ENCODE measurements around the gene PEPD.
"Not testable (repeated sequence)": the region's sequence is repeated elsewhere in the genome, so short reads cannot be mapped to it uniquely, and the experiment has no call there.

PEPD gene

GRCh38 chr19:33496038-33496895, 25.3 kb downstream of the PEPD start:
- DNase-seq: no peak

GRCh38 chr19:33493401-33494275, 28.0 kb downstream of the PEPD start:
- DNase-seq: no peak

DNA sequence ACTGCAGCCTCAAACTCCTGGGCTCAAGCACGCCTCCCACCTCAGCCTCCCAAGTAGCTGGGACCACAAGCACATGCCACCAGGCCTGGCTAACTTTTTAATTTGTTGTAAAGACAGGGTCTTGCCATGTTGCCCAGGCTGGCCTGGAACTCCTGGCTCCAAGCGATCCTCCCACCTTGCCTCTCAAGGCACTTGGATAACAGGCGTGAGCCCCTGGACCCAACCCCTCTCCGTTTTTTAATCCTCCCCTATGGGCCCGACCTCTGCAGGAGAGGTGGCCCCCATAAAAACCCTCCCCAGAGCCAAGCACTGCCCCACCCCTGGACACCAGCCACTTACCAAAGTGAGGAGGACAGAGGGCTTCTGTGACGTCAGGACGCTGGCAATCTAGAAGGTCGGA, 28.6 kb downstream of the PEPD start:
- DNase-seq: no peak

- no peak for DNase-seq
These were observed 29.5 kb downstream of the PEPD start for GRCh38 chr19:33492090-33492489.

GRCh38 chr19:33490596-33490995, 31.0 kb downstream of the PEPD start:
- DNase-seq: not testable (repeated sequence)

DNA sequence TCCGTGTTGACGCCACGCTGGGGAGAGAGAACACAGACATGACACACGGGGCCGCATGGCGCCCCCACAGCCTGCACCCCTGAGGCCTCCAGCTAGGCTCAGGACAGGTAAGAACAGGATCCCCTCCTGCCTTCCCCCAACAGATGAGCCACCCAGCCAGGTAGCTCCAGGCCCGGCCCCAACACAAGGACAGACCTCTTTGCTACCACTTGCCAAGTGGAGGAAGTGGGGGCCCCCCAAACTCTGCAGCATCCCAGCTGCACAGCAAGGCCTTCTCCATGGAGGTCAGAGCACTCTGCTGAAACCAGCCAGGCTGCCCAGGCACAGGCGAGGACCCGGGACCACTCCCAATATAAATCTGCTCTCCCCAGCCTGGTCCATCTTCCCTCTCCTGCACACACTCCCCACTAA, 31.5 kb downstream of the PEPD start:
- DNase-seq: no peak

DNA sequence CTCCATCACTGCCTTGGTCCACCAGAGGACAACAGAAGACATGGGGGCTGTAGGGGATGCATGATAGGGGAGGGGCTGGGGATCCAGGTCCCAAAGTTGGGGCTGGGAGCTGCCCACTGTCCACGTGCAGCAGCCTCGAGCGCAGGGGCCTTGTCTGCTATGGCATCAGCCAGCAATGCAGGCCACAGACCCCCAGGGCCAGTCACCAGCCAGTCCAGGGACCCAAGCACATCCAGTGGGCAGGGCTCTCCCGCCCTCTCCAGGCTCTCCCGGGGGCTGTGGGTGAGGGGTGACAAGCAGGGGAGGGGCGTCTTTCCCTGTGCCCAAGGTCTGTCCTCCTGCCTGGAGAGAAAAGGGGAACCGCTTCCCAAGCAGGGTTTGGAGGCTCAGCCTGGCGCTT, 32.8 kb downstream of the PEPD start:
- DNase-seq: no peak

- no peak for DNase-seq
These were observed 33.4 kb downstream of the PEPD start for GRCh38 chr19:33487901-33488800.

GRCh38 chr19:33486936-33487811, 34.4 kb downstream of the PEPD start:
- DNase-seq: no peak

GRCh38 chr19:33486407-33486806, 35.2 kb downstream of the PEPD start:
- DNase-seq: no peak

DNA sequence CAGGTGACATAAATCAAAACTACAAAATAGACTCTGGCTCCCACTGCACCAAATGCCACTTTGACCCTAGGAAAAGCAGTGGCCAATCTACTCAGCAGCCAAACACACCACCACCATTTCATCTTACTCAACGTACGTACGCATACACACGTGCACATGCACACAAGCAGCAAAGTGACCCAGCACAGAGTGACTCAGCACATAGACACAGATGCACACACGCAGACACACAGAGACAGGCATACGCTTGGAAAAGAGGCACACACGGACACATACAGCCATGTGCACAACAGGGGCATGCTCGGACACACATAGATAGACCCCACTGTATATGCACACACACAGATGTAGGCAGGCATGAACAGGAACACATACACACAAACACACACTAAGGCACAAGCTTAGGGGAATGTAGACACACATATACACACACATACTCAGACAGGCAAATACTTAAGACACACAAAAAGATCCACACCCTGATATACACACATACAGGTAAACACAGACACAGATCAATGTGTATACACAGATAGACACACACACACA, 37.3 kb downstream of the PEPD start:
- no peak for DNase-seq

DNA sequence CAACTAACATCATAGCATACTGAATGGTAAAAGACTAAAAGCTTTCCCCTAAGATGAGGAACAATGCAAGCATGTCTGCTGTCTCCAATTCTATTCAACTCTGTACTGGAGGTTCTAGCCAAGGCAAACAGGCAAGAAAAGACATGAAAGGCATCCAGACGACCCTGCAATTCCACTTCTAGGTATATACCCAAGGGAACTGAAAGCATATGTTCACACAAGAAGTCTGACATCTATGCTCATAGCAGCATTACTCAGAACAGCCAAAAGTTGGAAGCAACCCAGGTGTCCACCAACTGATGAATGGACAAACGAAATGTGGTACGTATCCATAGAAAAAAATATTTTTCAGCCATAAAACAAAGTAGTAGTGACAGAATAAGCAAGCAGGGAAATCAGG, 39.1 kb downstream of the PEPD start:
- DNase-seq: no peak

DNA sequence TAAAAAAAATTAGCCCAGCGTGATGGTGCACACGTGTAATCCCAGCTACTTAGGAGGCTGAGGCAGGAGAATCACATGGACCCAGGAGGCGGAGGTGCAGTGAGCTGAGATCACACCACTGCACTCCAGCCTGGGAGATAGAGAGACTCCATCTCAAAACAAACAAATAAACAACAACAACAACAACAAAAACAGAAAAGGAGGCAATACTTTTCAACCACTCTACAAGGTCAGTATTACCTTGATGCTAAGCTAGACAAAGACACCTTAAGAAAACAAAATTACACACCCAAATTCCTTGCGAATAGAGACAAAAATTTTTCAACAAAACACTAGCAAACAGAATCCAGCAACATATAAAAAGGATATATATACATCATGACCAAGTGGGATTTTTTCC, 39.7 kb downstream of the PEPD start:
- DNase-seq: no peak

DNA sequence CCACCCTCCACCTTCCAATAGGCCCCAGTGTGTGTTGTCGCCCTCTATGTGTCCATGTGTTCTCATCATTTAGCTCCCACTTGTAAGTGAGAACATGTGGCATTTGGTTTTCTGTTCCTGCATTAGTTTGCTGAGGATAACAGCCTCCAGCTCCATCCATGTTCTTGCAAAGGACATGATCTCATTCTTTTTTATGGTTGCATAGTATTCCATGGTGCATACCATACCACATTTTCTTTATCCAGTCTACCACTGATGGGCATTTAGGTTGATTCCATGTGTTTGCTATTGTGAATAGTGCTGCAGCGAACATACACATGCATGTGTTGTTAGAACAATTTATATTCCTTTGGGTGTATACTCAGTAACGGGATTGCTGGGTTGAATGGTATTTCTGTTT, 42.0 kb downstream of the PEPD start:
- DNase-seq: not testable (repeated sequence)

DNA sequence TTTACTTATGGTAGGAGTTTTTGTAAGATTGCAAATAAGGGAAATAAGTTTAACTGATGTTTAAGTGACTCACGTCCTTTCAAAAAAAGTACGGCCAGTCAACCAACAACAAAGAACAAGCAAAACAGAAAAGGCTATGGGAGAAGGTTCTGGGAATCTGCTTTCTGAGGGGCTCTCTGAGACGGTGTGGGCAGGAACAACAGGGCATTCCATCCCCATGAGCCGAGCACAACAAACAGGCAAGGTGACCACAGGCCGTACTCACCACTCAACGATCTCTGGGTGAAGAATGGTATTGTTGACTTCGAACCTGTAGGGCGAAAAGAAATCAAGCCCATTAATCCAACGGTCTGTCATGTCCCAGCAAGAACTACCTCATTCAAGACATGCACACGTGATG, 43.8 kb downstream of the PEPD start:
- no peak for DNase-seq

DNA sequence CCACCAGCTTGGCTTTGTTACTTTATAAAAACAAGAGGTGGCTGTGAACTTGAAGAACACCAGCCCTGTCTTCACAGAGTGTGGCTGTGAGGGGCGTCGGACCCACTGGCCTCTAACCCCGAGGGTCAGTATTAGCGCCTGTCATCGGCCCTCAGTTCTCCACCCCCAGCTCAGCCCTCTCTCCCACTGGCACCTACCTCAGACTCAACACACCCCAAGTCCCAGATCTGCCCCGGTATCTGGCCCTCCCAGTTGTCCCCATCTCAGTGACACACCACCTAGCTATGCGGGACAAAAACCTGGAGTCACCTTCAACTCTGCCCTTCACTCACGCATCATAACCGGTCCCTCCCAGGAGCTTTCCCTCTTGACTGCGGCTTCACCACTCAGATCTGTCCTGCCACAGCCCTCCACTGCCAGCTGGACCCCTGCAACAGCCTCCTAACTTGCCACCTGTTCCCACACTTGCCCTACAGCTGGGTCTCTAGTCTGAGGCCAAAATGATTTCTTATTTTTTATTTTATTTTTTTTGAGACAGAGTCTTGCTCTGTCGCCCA, 45.4 kb downstream of the PEPD start:
- no peak for DNase-seq

- no peak for DNase-seq
These were observed 47.8 kb downstream of the PEPD start for GRCh38 chr19:33473653-33474305.

- DNase-seq: no peak
These were observed 48.6 kb downstream of the PEPD start for GRCh38 chr19:33472691-33473652.

DNA sequence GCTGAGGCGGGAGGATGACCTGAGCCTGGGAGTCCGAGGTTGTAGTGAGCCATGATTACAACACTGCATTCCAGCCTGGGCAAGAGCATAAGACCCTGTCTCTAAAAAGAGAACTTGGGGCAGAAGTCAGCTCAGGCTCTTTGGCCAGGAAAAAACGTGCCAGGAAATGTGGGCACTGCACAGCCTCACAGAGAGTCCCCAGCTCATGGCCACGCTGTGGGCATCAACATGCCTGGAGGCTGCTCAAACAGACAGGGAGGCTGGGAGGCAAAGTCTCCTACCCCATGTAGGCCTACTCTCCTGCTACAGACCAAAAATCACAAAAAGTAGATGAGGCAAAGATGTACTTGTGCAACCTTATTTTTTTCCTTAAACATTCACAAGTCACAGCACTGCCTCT, 49.4 kb downstream of the PEPD start:
- DNase-seq: no peak

Data from CD4-positive, alpha-beta T cell treated with Interleukin-17A for 1 hour (primary cell).